GM21825 (cell line): ENCODE results near the gene MCTP1.

ENCODE experiments used
- ATAC-seq: cut with Tn5 transposase; IDR thresholded peaks from one replicate; pipeline ENCODE4 v1.9.1; 2021; ENCODE audit warnings: mild to moderate bottlenecking, moderate library complexity; ENCODE audit not compliant: unreplicated experiment

The MCTP1 gene

GRCh38 chr5:94736498-94736897 is 548.4 kb downstream of the MCTP1 start:
- ATAC-seq = no peak

GRCh38 chr5:94731471-94731870 is 553.4 kb downstream of the MCTP1 start:
- ATAC-seq = no peak

GRCh38 chr5:94725142-94725541 is 559.8 kb downstream of the MCTP1 start:
- no peak for ATAC-seq

- ATAC-seq = no peak
Measured at GRCh38 chr5:94715768-94716167, 569.1 kb downstream of the MCTP1 start.

- no peak for ATAC-seq
Measured at GRCh38 chr5:94711785-94712184, 573.1 kb downstream of the MCTP1 start.

- ATAC-seq = no peak
Measured at GRCh38 chr5:94709277-94709676, 575.6 kb downstream of the MCTP1 start.

- ATAC-seq = peak; percentile 46
Measured at GRCh38 chr5:94707359-94707758, 577.5 kb downstream of the MCTP1 start.

GRCh38 chr5:94705427-94705826 is 579.5 kb downstream of the MCTP1 start:
- ATAC-seq = no peak

- ATAC-seq = peak; percentile 69
Measured at GRCh38 chr5:94702729-94703128, 582.2 kb downstream of the MCTP1 start.

GRCh38 chr5:94700592-94700991 is 584.3 kb downstream of the MCTP1 start:
- peak; percentile 80 for ATAC-seq

- no peak for ATAC-seq
Measured at GRCh38 chr5:94699562-94699961, 585.3 kb downstream of the MCTP1 start.

- ATAC-seq = no peak
Measured at GRCh38 chr5:94698197-94698596, 586.7 kb downstream of the MCTP1 start.

- ATAC-seq = no peak
Measured at GRCh38 chr5:94694671-94695070, 590.2 kb downstream of the MCTP1 start.

GRCh38 chr5:94693845-94694370 is 591.0 kb downstream of the MCTP1 start:
- no peak for ATAC-seq

- peak; percentile 81 for ATAC-seq
Measured at GRCh38 chr5:94693043-94693822, 591.7 kb downstream of the MCTP1 start.

GRCh38 chr5:94692581-94692980 is 592.3 kb downstream of the MCTP1 start:
- ATAC-seq = no peak

GRCh38 chr5:94691949-94692348 is 592.9 kb downstream of the MCTP1 start:
- ATAC-seq = no peak

- ATAC-seq = no peak
Measured at GRCh38 chr5:94691291-94691690, 593.6 kb downstream of the MCTP1 start.

- ATAC-seq = no peak
Measured at GRCh38 chr5:94690778-94691177, 594.1 kb downstream of the MCTP1 start.

GRCh38 chr5:94689908-94690307 is 595.0 kb downstream of the MCTP1 start:
- ATAC-seq = no peak

GRCh38 chr5:94682814-94683520 is 601.9 kb downstream of the MCTP1 start:
- no peak for ATAC-seq

GRCh38 chr5:94675965-94676618 is 608.8 kb downstream of the MCTP1 start:
- no peak for ATAC-seq
